CD1c-positive myeloid dendritic cell (primary cell): ENCODE measurements around the gene CREB3L2.
A peak's percentile ranks its signal among the peaks of the same experiment; 100 is the strongest.
"Not testable (repeated sequence)": the region's sequence is repeated elsewhere in the genome, so short reads cannot be mapped to it uniquely, and the experiment has no call there.

ENCODE experiments used
- DNase-seq: peaks from one replicate; pipeline ENCODE4 v3.0.0-alpha.2; 2016; ENCODE audit errors: extremely low spot score

The CREB3L2 gene

DNA sequence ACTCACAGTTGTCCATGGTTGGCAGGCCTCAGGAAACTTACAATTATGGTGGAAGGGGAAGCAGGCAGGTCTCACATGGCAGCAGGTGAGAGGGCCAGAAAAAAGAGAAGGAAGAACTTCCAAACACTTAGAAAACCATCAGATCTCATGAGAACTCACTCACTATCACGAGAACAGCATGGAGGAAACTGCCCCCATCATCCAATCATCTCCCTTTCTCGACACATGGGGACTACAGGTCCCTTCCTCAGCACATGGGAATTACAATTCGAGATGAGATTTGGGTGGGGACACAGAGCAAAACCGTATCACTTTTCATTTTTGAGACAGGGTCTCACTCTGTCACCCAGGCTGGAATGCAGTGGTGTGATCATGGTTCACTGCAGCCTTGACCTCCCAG, 12.3 kb upstream of the CREB3L2 start:
- DNase-seq: not testable (repeated sequence)

DNA sequence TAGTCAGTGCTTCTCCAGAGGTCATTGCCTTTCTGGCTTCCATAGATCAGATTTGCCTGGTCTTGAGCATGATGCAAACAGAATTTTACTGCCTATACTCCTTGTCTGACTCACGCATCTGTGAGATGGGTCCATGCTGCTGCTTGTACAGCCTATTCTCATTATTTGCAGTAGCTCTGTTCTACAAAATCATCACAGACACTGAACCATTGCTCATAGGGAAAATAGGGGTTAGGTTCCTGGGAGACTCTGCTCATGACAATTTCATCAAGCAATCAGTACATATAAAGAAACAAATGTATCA, 7.4 kb upstream of the CREB3L2 start:
- DNase-seq: no peak

DNA sequence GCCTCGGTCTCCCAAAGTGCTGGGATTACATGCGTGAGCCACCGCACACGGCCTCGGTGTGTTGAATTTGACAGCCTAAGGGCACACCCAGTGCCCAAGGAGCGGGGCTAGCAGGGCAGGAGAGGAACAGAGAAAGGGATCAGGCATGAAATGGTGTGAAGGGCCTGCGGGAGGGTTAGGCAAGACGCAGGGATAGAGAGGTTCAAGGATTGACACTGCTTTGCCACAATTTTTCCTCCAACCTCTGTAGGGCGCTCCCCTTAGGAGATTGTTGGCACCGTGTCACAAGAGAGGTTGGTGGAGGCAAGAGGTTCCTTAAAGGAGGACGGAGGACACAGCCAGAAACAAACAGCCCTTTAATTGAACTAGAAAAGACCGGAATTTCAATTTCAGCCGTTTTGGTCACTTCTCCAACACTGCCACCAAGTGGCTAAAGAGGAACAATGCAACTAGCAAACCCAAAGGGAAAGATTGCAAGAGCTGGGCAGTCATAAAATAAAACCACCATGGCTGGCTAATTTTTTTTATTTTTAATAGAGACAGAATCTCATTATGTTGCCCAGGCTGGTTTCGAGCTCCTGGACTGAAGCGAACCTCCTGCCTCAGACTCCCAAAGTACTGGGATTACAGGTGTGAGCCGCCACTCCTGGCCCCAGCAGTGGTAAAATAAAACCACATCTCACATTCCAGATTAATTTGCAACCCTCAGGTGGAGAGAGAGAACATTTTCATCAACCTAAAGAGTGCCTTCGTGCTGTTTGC, 6.9 kb upstream of the CREB3L2 start:
- peak; percentile 80 for DNase-seq

DNA sequence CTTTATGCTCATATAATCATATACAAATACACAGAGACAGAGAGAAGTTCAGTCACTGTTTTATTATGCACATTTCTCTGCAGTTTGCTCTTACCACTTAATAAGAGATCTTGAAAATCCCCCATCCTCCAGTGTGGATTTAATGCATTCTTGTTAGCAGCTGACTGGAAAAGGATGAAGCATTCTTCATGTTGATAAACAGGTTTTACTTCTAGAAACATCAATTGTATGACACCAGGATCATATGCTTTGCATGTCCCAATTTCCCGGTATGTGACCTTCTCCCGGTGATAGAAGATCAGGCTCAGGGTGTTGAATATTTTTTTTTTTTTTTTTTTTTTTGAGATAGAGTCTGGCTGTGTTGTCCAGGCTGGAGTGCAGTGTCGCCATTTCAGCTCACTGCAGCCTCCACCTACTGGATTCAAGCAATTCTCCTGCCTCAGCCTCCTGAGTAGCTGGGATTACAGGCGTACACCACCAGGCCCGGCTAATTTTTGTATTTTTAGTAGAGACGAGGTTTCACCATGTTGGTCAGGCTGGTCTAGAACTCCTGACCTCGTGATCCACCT, 6.2 kb upstream of the CREB3L2 start:
- no peak for DNase-seq

DNA sequence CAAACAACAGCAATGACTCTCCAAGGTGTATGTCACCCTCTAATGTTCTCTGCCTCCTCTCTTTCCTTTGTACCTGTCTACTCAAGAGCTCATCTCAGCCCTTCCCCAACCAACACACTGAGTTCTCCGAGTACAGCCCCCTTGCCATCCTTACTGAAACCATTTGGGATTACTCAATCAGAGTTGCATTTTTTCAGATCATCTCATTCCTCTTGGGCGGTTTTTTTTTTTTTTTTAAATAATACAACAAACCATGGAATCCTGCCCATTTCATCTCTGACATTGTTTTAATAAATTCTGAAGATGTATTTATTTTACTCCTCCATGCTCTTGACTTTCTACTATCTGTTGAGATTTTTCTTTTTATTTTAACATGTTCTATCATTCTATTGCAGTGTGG, 4.2 kb upstream of the CREB3L2 start:
- DNase-seq: no peak

DNA sequence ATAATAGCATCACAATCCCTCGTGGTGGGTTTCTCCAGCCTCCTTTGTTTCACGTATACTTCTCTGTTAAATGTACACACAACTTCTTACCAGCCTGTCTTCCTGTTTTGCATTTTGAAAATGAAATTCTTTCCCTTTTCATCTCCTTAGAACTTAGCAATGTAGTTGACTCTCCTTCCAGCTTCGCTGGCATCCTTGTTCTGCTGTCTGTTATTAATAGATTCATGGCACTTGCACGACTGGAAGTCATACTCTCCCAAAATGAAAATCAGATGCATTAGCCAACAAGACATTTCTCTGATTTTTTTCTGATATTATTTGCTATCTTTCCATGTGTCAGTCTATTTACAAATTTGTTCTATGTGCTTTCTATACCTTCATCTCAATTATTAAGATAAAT, 3.0 kb upstream of the CREB3L2 start:
- no peak for DNase-seq

DNA sequence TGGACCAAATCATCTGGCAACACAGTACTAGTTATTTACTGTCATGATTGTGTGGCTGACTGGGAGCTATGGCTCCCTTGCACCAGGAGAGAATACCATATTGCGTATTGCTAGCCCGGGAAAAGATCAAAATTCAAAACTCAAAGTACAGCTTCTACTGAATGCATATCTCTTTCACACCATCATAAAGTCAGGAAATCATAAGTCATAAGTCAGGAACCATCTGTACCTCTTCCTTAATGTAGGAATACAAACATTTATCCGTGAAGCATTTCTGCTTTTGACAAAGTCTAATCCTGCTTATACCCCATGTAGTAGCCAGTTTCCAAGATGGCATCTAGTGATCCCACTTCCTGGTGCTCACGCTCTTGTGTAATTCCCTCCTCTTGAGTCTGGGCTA, 2.2 kb upstream of the CREB3L2 start:
- no peak for DNase-seq

DNA sequence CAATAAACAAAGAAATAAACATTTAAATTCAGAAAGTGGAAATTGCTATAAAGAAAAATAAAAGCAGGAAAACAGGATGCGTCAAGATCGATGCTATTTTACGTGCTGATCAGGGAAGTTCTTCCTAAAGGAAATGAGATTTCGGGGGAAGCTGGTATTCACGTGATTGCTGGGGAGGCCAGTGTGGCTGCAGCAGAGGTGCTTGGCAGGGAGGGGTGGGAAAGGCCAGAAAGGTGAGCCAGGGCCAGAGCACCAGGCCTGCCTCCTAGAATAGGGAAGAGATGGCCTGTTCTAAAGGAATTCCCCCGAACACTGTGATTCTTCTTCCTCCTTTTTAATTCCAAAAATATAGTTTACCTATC, 923 bp upstream of the CREB3L2 start:
- DNase-seq: no peak

DNA sequence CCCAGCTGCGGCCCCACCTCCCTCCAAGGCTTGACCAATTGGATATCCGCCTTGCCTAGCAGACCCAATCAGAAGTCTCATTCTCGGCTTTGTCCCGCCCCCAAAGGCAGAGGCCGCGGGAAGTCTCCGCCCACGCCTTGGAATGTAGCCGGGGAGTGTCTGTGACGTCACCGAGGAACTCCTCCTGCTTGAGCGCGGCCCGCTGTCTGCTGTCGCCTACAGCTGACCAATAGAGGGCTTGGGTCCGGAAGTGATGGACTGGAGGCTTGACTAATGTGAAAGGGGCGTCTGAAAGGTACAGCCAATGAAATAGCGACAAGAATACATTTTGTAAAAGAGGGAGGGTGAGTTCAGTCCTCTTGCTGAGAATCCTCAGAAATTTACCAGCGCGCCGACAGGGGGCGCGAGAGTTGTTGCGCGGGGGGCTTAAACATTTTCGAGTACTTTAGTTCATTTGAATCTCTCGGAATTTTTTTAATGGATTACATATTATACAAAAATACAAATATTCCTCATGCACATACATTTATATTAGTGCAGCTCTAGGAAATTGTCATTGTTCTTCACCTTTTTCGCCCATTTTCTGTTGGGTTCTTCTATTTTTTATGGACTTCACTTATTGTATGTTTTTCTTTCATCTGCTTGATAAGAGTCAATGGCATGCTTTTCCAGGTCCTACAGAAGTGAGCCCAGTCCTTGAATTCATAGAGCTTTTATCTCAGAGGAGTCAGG, 376 bp upstream of the CREB3L2 start:
- DNase-seq: peak; percentile 100

DNA sequence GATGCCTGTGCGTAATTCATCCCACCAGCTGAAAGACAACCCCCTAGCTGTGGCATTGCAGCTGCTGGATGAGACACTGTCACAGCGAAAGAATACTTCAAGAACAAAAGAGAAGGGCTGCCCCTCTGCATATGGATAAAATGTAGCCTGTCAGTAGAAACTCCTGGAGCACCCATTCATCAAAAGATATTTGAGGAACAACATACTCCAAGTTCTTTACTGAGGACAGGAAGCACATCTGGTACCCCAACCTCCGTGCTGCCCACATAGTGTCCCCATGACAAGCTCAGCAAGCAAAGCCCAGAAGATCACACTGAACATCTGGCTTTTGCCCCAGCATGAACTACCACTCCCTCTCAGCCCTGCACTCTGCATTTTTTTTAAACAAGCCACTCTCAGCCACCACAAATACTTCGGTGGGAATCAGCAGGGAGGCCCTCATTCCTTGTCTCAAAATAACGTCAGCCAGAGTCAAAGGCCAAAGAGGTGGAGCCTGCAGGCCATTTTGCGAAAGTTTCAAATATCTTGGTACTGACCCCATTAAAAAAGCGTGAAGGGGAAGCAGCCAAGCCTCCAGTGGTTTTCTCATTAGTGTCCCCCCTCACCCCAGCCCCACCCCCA, 1.7 kb downstream of the CREB3L2 start:
- peak; percentile 56 for DNase-seq

DNA sequence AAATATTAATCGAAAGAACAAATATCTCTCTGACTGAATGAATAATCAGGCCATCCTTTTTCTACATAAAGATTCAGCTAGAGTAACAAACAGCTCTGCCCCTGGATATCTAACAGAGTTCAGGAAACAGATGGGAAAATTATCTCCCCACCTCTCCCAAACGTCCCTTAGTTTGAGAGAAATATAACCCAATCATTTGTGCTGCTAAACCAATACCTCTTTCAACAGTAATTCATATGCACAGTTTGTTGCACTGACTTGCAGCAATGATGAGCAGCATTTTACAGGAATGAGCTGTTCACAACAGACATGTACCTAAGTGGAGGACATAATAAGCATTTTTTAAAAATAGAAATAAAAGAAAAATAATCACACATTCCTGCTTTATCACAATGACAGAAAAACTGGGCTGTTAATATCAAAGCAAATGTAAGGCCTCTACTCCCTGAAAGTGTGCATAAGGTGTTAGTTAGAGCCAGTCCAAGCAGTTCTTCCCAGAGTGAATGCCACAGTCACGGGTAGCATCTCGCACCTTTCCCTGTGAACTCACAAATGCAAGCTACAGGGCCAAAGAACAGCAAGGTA, 2.3 kb downstream of the CREB3L2 start:
- no peak for DNase-seq

DNA sequence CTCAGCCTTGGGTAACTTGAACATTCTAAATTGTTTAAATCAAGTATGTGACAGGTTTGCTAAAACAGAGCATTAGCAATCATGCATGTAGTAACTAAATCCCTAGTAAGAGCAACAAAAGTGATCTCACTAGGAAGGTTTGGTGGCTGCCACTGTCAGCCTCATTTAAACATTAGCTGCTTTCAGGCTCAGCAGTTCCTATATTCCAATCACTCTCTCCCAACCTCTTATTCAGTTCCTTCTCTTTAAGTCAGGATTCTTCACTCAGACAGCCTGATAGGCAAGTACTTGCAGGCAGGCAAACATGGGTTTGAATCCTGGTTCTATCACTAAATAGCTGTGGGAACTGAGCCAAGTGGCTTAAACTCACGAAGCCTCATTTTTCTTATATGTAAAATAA, 3.6 kb downstream of the CREB3L2 start:
- no peak for DNase-seq

DNA sequence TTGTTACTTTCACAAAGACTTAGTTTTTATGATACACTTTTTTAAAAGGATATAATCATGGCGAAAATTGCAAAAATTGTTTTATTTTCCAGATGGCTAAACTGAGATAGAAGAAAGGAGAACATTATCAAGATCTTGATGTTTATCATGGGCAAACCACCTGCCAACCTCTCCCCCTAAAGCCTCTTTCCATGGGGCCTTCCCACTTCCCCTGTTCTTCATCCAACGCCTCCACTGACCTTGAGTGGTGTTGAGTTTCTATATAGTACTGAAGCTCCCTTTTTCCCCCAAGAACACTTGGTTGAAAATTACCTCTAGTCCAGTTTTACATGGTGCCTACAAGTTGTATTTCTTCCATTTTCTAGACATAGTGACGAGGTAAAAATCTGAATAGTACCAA, 5.0 kb downstream of the CREB3L2 start:
- no peak for DNase-seq

DNA sequence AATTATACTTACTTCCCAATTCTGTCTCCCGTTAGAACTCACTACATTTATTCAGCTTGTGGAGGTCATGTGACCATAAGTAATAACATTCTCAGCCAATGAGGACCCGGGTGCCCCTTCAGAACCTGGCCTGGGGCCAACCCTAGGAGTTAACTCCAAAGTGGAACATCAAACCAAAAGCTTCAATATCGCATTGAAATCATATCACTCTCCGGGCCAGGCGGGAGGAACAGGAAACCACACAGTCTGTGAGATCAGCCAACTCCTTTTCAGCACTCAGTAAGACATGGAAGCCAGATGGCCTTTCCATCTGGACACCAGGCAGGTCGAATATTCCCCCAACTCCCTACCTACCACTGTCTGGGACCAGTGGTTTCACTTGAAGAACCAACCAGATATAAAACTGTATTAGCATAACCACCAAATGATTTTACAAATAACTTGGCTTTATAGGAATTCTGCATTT, 5.5 kb downstream of the CREB3L2 start:
- peak; percentile 41 for DNase-seq

DNA sequence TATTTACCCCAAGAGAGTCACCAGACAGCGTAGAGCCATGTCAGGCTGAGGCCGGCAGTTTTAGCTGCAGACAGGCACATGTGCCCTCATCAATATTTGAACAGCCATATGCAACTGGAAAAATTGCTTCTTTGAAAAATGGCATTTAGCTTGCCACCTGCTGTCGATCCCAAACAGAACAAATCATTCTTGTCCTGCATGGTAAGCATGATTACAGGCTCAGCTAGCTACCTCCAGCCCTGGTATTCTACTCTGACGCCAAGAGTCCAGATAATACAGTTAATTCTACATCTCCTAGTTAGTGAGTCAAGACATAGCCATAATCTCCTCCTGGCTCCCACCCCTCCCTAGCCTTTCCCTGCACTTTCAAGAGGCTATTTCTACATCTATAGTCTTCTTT, 7.7 kb downstream of the CREB3L2 start:
- DNase-seq: no peak

DNA sequence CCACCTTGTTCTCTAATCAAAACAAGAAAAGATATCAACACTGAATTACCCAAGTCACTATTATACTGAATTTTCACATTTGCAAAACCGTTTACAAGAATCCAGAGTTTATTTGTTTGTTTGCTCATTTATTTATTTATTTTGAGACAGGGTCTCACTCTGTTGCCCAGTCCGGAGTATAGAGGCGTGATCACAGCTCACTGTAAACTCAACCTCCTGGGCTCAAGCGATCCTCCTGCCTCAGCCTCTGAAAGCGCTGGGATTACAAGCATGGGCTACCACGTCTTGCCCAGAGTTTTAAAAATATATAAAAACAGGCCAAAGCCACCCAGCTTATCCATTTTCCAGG, 8.5 kb downstream of the CREB3L2 start:
- DNase-seq: no peak

DNA sequence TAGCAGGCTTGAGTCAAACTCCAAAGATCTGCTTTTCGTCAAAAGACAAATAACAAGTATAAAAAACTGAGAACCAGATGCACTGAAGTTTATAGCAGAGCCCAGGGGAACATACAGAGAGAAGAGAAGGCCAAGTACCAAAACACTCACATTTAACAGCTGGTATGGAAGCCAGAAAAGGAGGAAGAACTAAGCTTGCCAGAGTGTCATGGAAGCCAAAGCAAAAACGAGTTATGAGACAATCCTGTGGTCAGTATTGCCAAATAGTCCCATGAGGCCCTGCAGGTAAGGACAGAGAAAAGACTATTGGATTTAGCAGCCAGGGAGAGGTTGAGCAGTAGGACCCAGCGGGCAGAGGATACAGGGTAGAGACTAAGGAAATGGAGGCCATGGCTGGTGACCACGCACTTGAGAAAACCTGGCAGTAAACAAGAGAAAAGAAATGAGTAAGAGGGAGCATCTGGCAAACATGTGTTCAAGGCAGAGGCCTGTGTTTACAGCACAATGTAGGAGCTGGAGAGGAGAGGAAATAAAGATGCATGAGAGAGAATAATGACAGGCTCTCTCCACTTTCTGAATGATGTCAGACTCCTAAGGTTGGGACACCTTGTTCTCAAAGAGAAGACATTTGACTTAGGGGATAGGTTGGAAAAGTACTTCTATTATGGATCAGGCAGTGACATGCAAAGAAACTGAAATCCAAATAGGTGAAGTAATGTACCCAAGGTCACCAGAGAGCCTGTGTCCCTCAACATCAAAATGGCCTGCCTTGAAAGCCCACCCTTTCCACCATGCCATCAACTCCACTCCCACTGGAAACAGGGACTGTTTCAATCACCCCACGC, 9.1 kb downstream of the CREB3L2 start:
- no peak for DNase-seq

DNA sequence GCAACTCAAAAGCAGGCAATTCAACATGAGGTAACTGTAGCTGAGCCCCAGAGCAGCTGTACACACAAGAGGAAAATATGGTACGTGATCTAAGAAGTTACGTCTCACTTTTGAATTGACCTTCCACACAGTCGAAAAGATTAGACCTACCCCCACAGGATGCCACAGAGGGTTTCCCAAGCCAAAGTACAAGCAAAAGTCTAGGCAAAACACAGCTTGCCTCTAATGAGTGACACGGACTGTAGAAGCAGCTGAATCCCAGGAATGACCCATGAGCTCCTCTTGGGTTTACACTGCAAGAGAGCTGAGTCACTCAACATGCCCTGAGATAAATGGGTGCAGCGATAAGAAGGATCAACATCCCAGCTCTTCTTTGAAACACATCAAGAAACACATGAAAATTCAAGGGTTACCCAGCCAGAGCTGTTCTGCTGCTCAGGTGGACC, 9.8 kb downstream of the CREB3L2 start:
- no peak for DNase-seq

DNA sequence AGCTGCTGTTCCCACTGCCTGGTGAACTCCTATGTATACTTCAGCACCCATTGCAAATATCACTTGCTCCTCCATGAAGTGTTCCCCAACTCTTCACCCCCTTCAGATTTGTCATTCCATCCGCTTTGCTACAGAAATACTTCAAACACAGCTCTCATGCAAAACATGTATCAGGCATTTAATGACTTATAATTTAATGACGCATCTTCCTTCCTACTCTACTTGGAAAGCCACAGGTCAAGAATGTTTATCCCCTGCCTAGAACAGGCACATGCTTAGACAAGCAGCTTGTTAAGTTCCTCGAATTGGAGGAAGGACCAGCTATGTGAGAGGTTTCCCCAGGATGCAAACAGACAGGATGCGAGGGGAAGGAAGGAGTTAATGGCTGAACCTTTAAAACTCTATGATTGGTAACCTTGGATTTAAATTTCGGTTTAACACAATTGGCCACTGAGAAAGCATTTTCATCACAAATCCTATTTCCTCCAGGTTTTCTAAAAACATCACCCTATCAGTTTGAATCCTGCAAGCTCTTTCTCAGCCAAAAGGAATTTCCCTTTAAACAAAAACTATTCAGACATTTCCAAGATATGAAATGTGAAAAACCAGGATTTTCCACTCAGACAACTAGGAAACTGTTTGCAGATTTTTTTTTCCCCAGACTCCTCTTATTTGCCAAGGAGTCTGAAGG, 11.5 kb downstream of the CREB3L2 start:
- DNase-seq: no peak

DNA sequence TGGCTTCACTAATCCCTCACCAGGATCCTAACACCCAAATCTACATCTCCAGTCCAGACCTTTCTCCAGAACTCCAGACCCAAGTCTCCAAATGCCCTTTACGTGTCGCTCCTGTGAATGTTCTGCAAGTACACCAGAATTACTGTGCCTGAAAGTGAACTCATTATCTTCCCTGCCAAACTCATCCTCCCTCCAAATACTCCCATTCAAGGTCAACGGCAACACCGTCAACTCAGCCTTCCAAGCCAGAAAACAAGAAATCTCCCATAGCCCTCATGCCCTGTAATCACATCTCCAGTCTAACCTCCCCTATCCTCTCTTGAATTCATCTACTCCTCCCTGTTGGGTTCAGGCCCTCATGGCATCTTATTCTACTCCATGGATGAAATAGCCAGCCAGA, 12.3 kb downstream of the CREB3L2 start:
- no peak for DNase-seq

DNA sequence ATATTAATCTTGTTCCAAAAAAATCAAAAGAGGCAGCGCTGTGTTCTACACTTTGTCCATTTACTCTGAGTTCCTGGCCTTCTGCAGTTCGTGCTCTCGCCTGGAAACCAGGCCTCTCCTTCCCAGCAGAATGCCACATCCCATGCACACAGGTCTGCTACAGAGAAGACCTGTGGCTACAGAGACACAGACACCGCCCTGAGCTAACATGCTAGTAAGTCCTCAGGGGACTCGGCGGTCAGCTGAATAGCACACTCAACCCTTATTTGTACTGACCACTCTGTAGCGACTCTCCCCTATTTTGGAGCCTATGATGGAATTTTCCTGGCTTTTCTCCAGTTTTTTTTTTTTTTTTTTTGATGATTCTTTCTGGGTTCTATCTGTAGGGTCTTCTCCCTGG, 12.8 kb downstream of the CREB3L2 start:
- DNase-seq: no peak
